A549 (cell line): Measurements from ENCODE around the gene RIN1. TPM values are rescaled to one million over a fixed set of nuclear protein-coding genes. Genes with fewer than 3 reads are reported as not detected.

Experiments used
- ATAC-seq, 2 experiments: fragments of 200-7000 bp in 1 of 2; fragments of >200 bp in 1 of 2; cut with Nextera tagmentation in 1 of 2; cut with Tn5 transposase in 1 of 2; 3 replicates each; pipeline versions ENCODE4 v1.8.0 to v1.9.1; 2018 to 2020; ENCODE audit warnings: mild to moderate bottlenecking in 1 of 2, moderate library complexity in 1 of 2
- CTCF ChIA-PET: fragments of 300-600 bp; sonication (Branson Sonifier 250); formaldehyde crosslinking; extraction: SDS; loops from one replicate; lab custom pipeline; 2021; ENCODE audit warnings: antibody characterized with exemption, inconsistent platforms; lab: Yijun Ruan, JAX
- POLR2A ChIA-PET: fragments of 350-600 bp; formaldehyde crosslinking; extraction: SDS; loops from one replicate; lab custom pipeline; 2021; ENCODE audit warnings: antibody characterized with exemption, inconsistent platforms; lab: Yijun Ruan, JAX
- DNase-seq, 2 experiments: peaks; one replicate each; pipeline versions ENCODE4 v3.0.0 to v3.0.0-alpha.2; 2011 to 2016; ENCODE audit warnings: low read depth in 1 of 2, low spot score in 1 of 2
- FAIRE-seq: peaks from 2 replicates; lab custom pipeline; 2011; peaks lifted over from hg19 to GRCh38; lab: Jason Lieb, UNC
- H3K27ac ChIP-seq, 2 experiments: fragments of >200 bp; sonication (Bioruptor Twin); formaldehyde crosslinking; 3 replicates each; pipeline ENCODE4 v1.5.1; 2016 to 2017
- H3K4me1 ChIP-seq: fragments of >200 bp; sonication (Bioruptor Twin); formaldehyde crosslinking; 3 replicates; pipeline ENCODE4 v1.6.1; 2016
- H3K4me2 ChIP-seq: fragments of >200 bp; sonication (Bioruptor Twin); formaldehyde crosslinking; 3 replicates; pipeline ENCODE4 v1.6.1; 2016
- H3K4me3 ChIP-seq: fragments of >200 bp; sonication (Bioruptor Twin); formaldehyde crosslinking; 3 replicates; pipeline ENCODE4 v1.5.1; 2016
- H3K9me3 ChIP-seq: fragments of >200 bp; sonication (Bioruptor Twin); formaldehyde crosslinking; 3 replicates; pipeline ENCODE4 v1.6.1; 2016
- BHLHE40 ChIP-seq: IDR thresholded peaks from 2 replicates; pipeline ENCODE4 v1.6.1; 2012; ENCODE audit warnings: low read depth, low read length, inconsistent platforms
- CBX2 ChIP-seq: fragments of 200-600 bp; sonication (generic); IDR thresholded peaks from 2 replicates; pipeline ENCODE4 v1.6.1; 2016; ENCODE audit warnings: low read depth, mild to moderate bottlenecking, borderline replicate concordance
- CBX8 ChIP-seq: fragments of 200-600 bp; sonication (generic); IDR thresholded peaks from 2 replicates; pipeline ENCODE4 v1.6.1; 2016
- CHD4 ChIP-seq: fragments of 200-600 bp; sonication (generic); IDR thresholded peaks from 2 replicates; pipeline ENCODE4 v1.6.1; 2016; ENCODE audit warnings: antibody characterized with exemption, mild to moderate bottlenecking, borderline replicate concordance
- EHF ChIP-seq: fragments of 250-450 bp; sonication (Bioruptor Pico); IDR thresholded peaks from 2 replicates; pipeline ENCODE4 v1.5.0; 2020; ENCODE audit warnings: mild to moderate bottlenecking
- FOXS1 ChIP-seq: fragments of 250-450 bp; sonication (Bioruptor Pico); IDR thresholded peaks from 2 replicates; pipeline ENCODE4 v1.5.0; 2020; ENCODE audit warnings: mild to moderate bottlenecking, moderate library complexity
- GATA3 ChIP-seq: IDR thresholded peaks from 2 replicates; pipeline ENCODE4 v1.6.1; 2012; ENCODE audit warnings: borderline replicate concordance
- HOXB13 ChIP-seq: fragments of 250-450 bp; sonication (Bioruptor Pico); IDR thresholded peaks from 2 replicates; pipeline ENCODE4 v1.5.0; 2020; ENCODE audit warnings: low read depth, mild to moderate bottlenecking, moderate library complexity
- NFE2L2 ChIP-seq: fragments of 150-350 bp; conservative IDR thresholded peaks from 2 replicates; pipeline ENCODE4 v1.6.1; 2014; ENCODE audit warnings: low read length
- NPAS2 ChIP-seq: fragments of 250-450 bp; sonication (Bioruptor Pico); IDR thresholded peaks from 2 replicates; pipeline ENCODE4 v1.8.0; 2022; ENCODE audit warnings: mild to moderate bottlenecking, moderate library complexity, borderline replicate concordance
- PHF8 ChIP-seq: fragments of 200-600 bp; sonication (generic); IDR thresholded peaks from 2 replicates; pipeline ENCODE4 v1.6.1; 2016; ENCODE audit warnings: low read depth, mild to moderate bottlenecking, antibody characterized with exemption, moderate library complexity, borderline replicate concordance
- RAD21 ChIP-seq, 2 experiments: fragments of >200 bp in 1 of 2; sonication (Bioruptor Twin) in 1 of 2; formaldehyde crosslinking in 1 of 2; IDR thresholded peaks in 1 of 2; conservative IDR thresholded peaks in 1 of 2; 2 replicates in 1 of 2; 3 replicates in 1 of 2; pipeline ENCODE4 v1.6.1; 2012 to 2018; ENCODE audit warnings: inconsistent platforms in 1 of 2
- RCOR1 ChIP-seq: fragments of 150-350 bp; IDR thresholded peaks from 2 replicates; pipeline ENCODE4 v1.6.1; 2014; ENCODE audit warnings: antibody characterized with exemption, low read length, low read depth
- RFX5 ChIP-seq: fragments of 450-650 bp; IDR thresholded peaks from 2 replicates; pipeline ENCODE4 v1.7.1; 2014; ENCODE audit warnings: antibody characterized with exemption, mild to moderate bottlenecking, moderate library complexity
- SMC3 ChIP-seq: fragments of >200 bp; sonication (Bioruptor Twin); formaldehyde crosslinking; IDR thresholded peaks from 3 replicates; pipeline ENCODE4 v1.6.1; 2018; ENCODE audit warnings: inconsistent platforms
- TFCP2L1 ChIP-seq: fragments of 250-450 bp; sonication (Bioruptor Pico); IDR thresholded peaks from 2 replicates; pipeline ENCODE4 v1.5.0; 2021; ENCODE audit warnings: mild to moderate bottlenecking
- ZC3H11A ChIP-seq: fragments of 450-650 bp; IDR thresholded peaks from 2 replicates; pipeline ENCODE4 v1.6.1; 2014; ENCODE audit warnings: antibody characterized with exemption, mild to moderate bottlenecking
- ZSCAN20 ChIP-seq: fragments of 250-450 bp; sonication (Bioruptor Pico); IDR thresholded peaks from 2 replicates; pipeline ENCODE4 v1.8.0; 2022; ENCODE audit warnings: mild to moderate bottlenecking, moderate library complexity
- WGBS: methylation state at CpG from one replicate; pipeline ENCODE4 v1.1.6; 2017; ENCODE audit errors: missing lambda C conversion rate; 5-methylcytosine and 5-hydroxymethylcytosine counted together
- polyA plus RNA-seq, 4 experiments: library from polyadenylated mRNA; depleted of rRNA in 3 of 4; stranded (reverse); fragments of >200 nt; fragmentation: RNase III in 1 of 4; extraction: RNeasy Plus Mini Kit Qiagen cat#74134 plus additional on column Dnase treatment in 1 of 4; gene quantifications; 2 replicates in 3 of 4; 3 replicates in 1 of 4; pipeline ENCODE4 v1.2.3, GENCODE V29; 2011 to 2017
- TF ChIP-seq, protein P1 (sequence below): fragments of 450-650 bp; IDR thresholded peaks from 2 replicates; pipeline ENCODE4 v1.6.1; 2014; ENCODE audit warnings: antibody characterized with exemption
- TF ChIP-seq, protein P2 (sequence below): fragments of >200 bp; sonication (Bioruptor Twin); formaldehyde crosslinking; IDR thresholded peaks from 2 replicates; pipeline ENCODE4 v1.6.1; 2016
- TF ChIP-seq, protein P3 (sequence below): fragments of 250-450 bp; sonication (Bioruptor Pico); IDR thresholded peaks from 2 replicates; pipeline ENCODE4 v1.5.0; 2021; ENCODE audit warnings: mild to moderate bottlenecking, moderate library complexity, borderline replicate concordance
- TF ChIP-seq, protein P4 (sequence below): fragments of >200 bp; sonication (Bioruptor Twin); formaldehyde crosslinking; IDR thresholded peaks from 3 replicates; pipeline ENCODE4 v1.5.1; 2016
- TF ChIP-seq, protein P5 (sequence below): IDR thresholded peaks from 2 replicates; pipeline ENCODE4 v1.6.1; 2012
- TF ChIP-seq, protein P6 (sequence below): fragments of >200 bp; sonication (Bioruptor Twin); formaldehyde crosslinking; IDR thresholded peaks from 3 replicates; pipeline ENCODE4 v1.6.1; 2016
- TF ChIP-seq, protein P7 (sequence below): fragments of 250-450 bp; sonication (Bioruptor Pico); IDR thresholded peaks from 2 replicates; pipeline ENCODE4 v1.5.0; 2020; ENCODE audit warnings: low read depth, mild to moderate bottlenecking, moderate library complexity

Gene RIN1
- polyA plus RNA-seq, 2 of the 4 experiments (the other 2 are of a cell fraction) = 2.0 to 9.3 TPM

DNA sequence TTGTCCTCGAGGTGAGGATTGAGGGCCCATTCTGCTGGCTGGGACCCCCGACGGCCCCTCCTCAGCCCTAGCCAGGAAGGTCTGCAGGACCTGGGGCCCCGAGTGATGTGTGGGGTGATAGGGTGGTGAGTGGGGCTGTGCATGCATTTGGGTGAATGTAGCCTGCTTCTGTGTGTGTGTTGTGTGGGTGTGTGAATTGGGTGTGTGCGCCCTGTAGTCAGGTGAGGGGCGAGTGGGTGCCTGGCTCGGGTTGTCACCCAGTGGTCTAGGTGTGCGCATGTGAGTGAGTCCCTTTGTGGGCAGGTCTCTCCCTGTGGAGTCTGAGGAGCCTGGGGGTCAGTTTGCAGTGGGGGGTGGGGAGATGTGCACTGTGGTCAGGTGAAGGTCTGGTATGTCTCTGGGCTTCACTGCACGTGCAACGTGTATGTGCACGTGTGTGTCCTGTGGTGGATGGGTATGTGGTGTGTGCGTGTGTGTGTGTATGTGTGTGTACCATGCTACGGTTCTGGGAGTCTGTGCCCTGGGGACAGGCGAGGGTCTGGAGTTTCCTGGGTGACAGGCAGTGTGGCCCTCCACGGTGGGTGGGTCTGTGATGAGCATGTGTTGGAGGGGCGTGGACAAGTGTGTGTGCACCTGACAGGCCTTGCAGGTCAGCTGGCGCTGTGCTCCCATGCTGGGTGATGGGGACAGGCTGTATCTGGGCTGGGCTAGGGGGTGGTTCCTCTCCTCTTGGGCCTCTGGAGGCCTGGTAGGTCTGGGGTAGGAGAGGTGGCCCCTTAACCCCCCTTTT lies 43.5 kb downstream of the RIN1 start:
- H3K4me1 ChIP-seq = peaks cover 17% of the 10 kb centered on the region
- H3K4me3 ChIP-seq = peak overlapping the region; percentile 65
- H3K27ac ChIP-seq = peak overlapping the region in 1 of 2 experiments; percentile 88; a peak in 3 of 6 replicates
- H3K9me3 ChIP-seq = no peaks in the 10 kb centered on the region
- ChIA-PET CTCF (interaction anchor here (10.1 kb wide), 1 partner anchor 18 kb away, joined by 116 read pairs; no protein-coding TSS in a partner anchor), POLR2A (no interaction called here)
- FAIRE-seq (no peak), ATAC-seq (no peak), DNase-seq (no peak)
- peak overlapping the region; percentile 95 for H3K4me2 ChIP-seq
- 52% methylated on average over 13 of the region's 17 CpGs for WGBS
- TF ChIP-seq BHLHE40 (0 out of 2 replicates have a peak, but pooled peaks have one; percentile 30), ZC3H11A (no peak), PHF8 (no peak), HOXB13 (CRISPR knock-in tag) (no peak), NFE2L2 (no peak), CBX2 (no peak)
- TF ChIP-seq, protein P1, sequence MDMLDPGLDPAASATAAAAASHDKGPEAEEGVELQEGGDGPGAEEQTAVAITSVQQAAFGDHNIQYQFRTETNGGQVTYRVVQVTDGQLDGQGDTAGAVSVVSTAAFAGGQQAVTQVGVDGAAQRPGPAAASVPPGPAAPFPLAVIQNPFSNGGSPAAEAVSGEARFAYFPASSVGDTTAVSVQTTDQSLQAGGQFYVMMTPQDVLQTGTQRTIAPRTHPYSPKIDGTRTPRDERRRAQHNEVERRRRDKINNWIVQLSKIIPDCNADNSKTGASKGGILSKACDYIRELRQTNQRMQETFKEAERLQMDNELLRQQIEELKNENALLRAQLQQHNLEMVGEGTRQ = no peak

DNA sequence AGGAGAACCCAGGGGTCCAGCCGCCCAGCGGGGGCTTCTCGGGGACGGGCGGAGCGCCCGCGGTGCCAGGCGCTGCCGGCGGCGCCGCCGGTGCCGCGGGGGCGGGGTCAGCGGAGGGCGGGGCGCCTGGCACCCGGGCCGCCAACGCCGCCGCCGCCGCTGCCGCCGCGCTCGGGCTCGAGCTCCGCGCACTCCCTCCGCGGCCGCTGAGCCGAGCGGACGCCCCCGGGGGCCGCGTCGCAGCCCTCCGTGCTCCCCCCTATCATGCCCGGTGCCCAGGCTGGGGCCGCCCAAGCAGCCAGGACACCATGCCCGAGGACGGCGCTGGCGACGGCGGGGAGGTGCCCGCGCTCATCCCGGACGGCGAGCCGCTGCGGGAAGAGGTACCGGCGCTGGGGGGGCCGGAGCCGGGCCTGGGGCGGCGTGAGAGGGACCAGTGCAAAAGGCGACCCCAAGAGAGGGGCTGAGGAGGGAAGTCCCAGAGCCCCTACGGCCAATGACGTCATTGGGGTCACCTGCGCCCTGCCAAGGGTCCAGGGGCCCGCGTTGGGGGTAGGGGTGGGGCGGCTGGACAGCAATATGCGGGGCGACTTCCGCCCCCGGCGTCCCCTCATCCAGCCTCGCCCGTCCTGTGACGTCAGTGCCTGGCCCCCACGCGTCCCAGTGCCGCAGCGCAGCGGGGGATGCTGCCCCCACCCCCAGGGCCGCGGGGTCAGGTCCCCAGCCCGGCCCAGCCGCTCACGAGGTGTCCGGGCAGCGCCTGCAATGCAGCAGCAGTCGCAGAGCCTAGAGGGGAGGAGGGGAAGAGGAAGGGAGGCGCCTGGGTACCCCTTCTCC lies 44.3 kb downstream of the RIN1 start, which contains the start of gene TMEM151A:
TMEM151A (plus strand) TSS at position 189 of the 837 bp plus-strand sequence; CDS start at position 309, 120 bp downstream.
- WGBS = 0% methylated on average over 6 of the region's 95 CpGs

DNA sequence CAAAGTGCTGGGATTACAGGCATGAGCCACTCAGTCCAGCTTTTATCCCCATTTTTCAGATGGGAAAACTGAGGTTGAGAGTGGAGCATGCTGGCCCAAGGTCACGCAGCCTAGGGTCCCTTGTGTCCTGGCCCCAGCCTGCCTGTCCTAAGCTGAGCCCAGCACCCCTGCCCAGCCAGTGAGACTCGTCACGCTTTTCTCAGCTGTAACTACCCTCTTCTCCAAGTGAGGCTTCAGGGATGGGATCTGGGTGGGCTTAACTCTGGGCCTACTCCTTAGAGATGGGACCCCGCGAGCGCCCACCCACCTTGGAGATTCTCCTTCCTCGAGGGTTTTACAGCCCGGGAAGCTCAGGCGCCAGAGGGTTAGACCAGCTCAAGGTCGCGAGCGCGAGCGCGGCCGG lies 44.9 kb downstream of the RIN1 start:
- H3K4me1 ChIP-seq = peaks cover 20% of the 10 kb centered on the region
- peak overlapping the region in 1 of 2 experiments; percentile 88; a peak in 4 of 6 replicates for H3K27ac ChIP-seq
- ChIA-PET POLR2A (no interaction called here), CTCF (interaction anchor here (0.8 to 8.3 kb wide), 7 partner anchors 10 to 72 kb away, joined by 3 to 63 read pairs (median 4); partner anchors contain the start of gene RIN1)
- no peaks in the 10 kb centered on the region for H3K9me3 ChIP-seq
- DNase-seq = no peak
- FAIRE-seq = no peak
- H3K4me2 ChIP-seq = peak overlapping the region; percentile 95
- ATAC-seq = no peak
- H3K4me3 ChIP-seq = peak overlapping the region; percentile 65
- WGBS = 69% methylated on average over 6 of the region's 16 CpGs
- TF ChIP-seq, protein P2, sequence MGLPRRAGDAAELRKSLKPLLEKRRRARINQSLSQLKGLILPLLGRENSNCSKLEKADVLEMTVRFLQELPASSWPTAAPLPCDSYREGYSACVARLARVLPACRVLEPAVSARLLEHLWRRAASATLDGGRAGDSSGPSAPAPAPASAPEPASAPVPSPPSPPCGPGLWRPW = no peak
- TF ChIP-seq TFCP2L1 (no peak), GATA3 (no peak), ZSCAN20 (no peak), FOXS1 (CRISPR knock-in tag) (no peak), RCOR1 (no peak), ZC3H11A (no peak)
- TF ChIP-seq, protein P3, sequence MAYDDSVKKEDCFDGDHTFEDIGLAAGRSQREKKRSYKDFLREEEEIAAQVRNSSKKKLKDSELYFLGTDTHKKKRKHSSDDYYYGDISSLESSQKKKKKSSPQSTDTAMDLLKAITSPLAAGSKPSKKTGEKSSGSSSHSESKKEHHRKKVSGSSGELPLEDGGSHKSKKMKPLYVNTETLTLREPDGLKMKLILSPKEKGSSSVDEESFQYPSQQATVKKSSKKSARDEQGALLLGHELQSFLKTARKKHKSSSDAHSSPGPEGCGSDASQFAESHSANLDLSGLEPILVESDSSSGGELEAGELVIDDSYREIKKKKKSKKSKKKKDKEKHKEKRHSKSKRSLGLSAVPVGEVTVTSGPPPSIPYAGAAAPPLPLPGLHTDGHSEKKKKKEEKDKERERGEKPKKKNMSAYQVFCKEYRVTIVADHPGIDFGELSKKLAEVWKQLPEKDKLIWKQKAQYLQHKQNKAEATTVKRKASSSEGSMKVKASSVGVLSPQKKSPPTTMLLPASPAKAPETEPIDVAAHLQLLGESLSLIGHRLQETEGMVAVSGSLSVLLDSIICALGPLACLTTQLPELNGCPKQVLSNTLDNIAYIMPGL (CRISPR knock-in tag) = no peak
- TF ChIP-seq, protein P4, sequence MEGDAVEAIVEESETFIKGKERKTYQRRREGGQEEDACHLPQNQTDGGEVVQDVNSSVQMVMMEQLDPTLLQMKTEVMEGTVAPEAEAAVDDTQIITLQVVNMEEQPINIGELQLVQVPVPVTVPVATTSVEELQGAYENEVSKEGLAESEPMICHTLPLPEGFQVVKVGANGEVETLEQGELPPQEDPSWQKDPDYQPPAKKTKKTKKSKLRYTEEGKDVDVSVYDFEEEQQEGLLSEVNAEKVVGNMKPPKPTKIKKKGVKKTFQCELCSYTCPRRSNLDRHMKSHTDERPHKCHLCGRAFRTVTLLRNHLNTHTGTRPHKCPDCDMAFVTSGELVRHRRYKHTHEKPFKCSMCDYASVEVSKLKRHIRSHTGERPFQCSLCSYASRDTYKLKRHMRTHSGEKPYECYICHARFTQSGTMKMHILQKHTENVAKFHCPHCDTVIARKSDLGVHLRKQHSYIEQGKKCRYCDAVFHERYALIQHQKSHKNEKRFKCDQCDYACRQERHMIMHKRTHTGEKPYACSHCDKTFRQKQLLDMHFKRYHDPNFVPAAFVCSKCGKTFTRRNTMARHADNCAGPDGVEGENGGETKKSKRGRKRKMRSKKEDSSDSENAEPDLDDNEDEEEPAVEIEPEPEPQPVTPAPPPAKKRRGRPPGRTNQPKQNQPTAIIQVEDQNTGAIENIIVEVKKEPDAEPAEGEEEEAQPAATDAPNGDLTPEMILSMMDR = no peak
- TF ChIP-seq, protein P5, sequence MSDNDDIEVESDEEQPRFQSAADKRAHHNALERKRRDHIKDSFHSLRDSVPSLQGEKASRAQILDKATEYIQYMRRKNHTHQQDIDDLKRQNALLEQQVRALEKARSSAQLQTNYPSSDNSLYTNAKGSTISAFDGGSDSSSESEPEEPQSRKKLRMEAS = no peak

More for the DNA sequence above, 44.3 kb downstream of the RIN1 start, which contains the start of gene TMEM151A:
- ChIA-PET CTCF (interaction anchor here (0.8 to 8.3 kb wide), 7 partner anchors 10 to 71 kb away, joined by 3 to 63 read pairs (median 4); partner anchors contain the start of gene RIN1), POLR2A (no interaction called here)
- TF ChIP-seq EHF (CRISPR knock-in tag) (no peak), PHF8 (no peak), RFX5 (no peak), ZSCAN20 (no peak), NPAS2 (CRISPR knock-in tag) (no peak), CHD4 (no peak), SMC3 (no peak), RAD21 (conservative IDR thresholded peaks at IDR 0.05 in 1 of 2, IDR thresholded peaks at IDR 0.05 in 1 of 2) (no peak), FOXS1 (CRISPR knock-in tag) (no peak), CBX8 (no peak)
- TF ChIP-seq, protein P6, sequence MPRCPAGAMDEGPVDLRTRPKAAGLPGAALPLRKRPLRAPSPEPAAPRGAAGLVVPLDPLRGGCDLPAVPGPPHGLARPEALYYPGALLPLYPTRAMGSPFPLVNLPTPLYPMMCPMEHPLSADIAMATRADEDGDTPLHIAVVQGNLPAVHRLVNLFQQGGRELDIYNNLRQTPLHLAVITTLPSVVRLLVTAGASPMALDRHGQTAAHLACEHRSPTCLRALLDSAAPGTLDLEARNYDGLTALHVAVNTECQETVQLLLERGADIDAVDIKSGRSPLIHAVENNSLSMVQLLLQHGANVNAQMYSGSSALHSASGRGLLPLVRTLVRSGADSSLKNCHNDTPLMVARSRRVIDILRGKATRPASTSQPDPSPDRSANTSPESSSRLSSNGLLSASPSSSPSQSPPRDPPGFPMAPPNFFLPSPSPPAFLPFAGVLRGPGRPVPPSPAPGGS = no peak
- TF ChIP-seq, protein P7, sequence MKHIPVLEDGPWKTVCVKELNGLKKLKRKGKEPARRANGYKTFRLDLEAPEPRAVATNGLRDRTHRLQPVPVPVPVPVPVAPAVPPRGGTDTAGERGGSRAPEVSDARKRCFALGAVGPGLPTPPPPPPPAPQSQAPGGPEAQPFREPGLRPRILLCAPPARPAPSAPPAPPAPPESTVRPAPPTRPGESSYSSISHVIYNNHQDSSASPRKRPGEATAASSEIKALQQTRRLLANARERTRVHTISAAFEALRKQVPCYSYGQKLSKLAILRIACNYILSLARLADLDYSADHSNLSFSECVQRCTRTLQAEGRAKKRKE (CRISPR knock-in tag) = no peak
- Histone ChIP-seq H3K4me1 (peaks cover 20% of the 10 kb centered on the region), H3K27ac (peak within 1 kb of the TSS; percentile 57 to 88; a peak in 5 of 6 replicates), H3K9me3 (no peaks in the 10 kb centered on the region), H3K4me3 (peak within 1 kb of the TSS; percentile 65), H3K4me2 (peak within 1 kb of the TSS; percentile 95)
- DNase-seq = no peak
- no peak for FAIRE-seq
- no peak for ATAC-seq
